Testis (tissue), 2 donors: ENCODE data around the gene REEP3.
"Not testable (repeated sequence)": the region's sequence is repeated elsewhere in the genome, so short reads cannot be mapped to it uniquely, and the experiment has no call there.

Source experiments
- POLR2A ChIP-seq: fragments of 450-650 bp; IDR thresholded peaks from one replicate; pipeline ENCODE4 v1.6.1; 2017; ENCODE audit warnings: antibody characterized with exemption, mild to moderate bottlenecking, moderate library complexity
- TF ChIP-seq, protein P1 (sequence below), 3 experiments: fragments of 450-650 bp in 2 of 3; fragments of 200-600 bp in 1 of 3; sonication (generic) in 1 of 3; IDR thresholded peaks; one replicate each; pipeline ENCODE4 v1.5.1; 2016 to 2019; ENCODE audit warnings: antibody characterized with exemption in 3 of 3, mild to moderate bottlenecking in 2 of 3, moderate library complexity in 1 of 3

DNA sequence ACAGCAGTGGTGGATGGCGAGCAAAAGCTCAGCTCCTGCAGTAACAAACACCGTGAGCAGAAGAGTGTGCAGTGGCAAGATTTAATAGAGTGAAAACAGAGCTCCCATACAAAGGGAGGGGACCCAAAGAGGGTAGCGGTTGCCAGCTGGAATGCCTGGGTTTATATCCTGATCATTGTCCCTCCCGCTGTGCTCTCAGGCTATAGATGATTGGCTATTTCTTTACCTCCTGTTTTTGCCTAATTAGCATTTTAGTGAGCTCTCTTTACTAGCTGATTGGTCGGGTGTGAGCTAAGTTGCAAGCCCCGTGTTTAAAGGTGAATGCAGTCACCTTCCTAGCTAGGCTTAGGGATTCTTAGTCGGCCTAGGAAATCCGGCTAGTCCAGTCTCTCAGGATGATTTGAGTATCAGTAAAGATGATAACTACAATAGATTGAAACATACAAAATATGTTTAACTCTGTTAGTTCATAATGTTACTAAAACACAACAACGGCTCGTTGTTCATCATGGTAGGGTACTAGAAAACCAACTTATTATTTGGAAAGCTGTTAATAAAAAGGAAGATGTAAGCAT, 143.9 kb downstream of the REEP3 start:
- TF ChIP-seq, protein P1, sequence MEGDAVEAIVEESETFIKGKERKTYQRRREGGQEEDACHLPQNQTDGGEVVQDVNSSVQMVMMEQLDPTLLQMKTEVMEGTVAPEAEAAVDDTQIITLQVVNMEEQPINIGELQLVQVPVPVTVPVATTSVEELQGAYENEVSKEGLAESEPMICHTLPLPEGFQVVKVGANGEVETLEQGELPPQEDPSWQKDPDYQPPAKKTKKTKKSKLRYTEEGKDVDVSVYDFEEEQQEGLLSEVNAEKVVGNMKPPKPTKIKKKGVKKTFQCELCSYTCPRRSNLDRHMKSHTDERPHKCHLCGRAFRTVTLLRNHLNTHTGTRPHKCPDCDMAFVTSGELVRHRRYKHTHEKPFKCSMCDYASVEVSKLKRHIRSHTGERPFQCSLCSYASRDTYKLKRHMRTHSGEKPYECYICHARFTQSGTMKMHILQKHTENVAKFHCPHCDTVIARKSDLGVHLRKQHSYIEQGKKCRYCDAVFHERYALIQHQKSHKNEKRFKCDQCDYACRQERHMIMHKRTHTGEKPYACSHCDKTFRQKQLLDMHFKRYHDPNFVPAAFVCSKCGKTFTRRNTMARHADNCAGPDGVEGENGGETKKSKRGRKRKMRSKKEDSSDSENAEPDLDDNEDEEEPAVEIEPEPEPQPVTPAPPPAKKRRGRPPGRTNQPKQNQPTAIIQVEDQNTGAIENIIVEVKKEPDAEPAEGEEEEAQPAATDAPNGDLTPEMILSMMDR (IDR thresholded peaks at IDR 0.05) = not testable (repeated sequence)
- TF ChIP-seq POLR2A = not testable (repeated sequence)
